OCI-LY1 (cell line): ENCODE measurements around the gene DDX42.

ENCODE experiments used
- EZH2 ChIP-seq: fragments of 200-600 bp; sonication (generic), shearing (Covaris generic); IDR thresholded peaks from 2 replicates; pipeline ENCODE4 v1.8.0; 2017; ENCODE audit warnings: borderline replicate concordance, mixed run types, mild to moderate bottlenecking, antibody characterized with exemption, low read length, moderate library complexity, mixed read lengths
- TF ChIP-seq, protein P1 (sequence below): fragments of 200-600 bp; sonication (generic), shearing (Covaris generic); IDR thresholded peaks from 2 replicates; pipeline ENCODE4 v1.5.1; 2017; ENCODE audit warnings: mild to moderate bottlenecking, antibody characterized with exemption, low read length, moderate library complexity, mixed read lengths

DNA sequence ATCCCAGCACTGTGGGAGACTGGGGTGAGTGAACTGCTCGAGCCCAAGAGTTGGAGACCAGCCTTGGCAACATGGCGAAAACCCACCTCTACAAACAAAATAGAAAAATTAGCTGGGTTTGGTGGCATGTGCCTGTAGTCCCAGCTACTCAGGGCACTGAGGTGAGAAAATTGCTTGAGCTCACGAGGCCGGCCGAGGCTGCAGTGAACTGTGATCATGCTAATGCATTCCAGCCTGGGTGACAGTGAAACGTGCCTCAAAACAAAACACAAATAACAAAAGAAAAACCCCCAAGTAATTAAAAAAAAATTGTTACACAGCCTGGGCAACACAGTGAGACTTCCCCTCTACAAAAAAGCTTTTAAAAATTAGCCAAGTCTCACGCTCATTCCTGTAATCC is 5.5 kb upstream of the DDX42 start:
- TF ChIP-seq, protein P1, sequence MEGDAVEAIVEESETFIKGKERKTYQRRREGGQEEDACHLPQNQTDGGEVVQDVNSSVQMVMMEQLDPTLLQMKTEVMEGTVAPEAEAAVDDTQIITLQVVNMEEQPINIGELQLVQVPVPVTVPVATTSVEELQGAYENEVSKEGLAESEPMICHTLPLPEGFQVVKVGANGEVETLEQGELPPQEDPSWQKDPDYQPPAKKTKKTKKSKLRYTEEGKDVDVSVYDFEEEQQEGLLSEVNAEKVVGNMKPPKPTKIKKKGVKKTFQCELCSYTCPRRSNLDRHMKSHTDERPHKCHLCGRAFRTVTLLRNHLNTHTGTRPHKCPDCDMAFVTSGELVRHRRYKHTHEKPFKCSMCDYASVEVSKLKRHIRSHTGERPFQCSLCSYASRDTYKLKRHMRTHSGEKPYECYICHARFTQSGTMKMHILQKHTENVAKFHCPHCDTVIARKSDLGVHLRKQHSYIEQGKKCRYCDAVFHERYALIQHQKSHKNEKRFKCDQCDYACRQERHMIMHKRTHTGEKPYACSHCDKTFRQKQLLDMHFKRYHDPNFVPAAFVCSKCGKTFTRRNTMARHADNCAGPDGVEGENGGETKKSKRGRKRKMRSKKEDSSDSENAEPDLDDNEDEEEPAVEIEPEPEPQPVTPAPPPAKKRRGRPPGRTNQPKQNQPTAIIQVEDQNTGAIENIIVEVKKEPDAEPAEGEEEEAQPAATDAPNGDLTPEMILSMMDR, result no peak
- no peak for TF ChIP-seq EZH2
